ENCODE results near the gene DXO. TPM values are rescaled to one million over a fixed set of nuclear protein-coding genes. Genes with fewer than 3 reads are reported as not detected.

DXO gene
- total and polyA plus RNA-seq, 2 of the 13 experiments (the other 11 are each of a cell fraction or from before 2014, with no cell fraction given): 18.6 to 26.2 TPM

GRCh38 chr6:31972709-31973350, 892 bp upstream of the DXO start:
- intact Hi-C loops (cut with micrococcal nuclease; ENCODE audit: unreplicated experiment): no loop called here
- H3K4me1 ChIP-seq (ENCODE audit: insufficient read depth, low read length): peaks cover 32% of the 10 kb centered on the region
- no peak for DNase-seq (ENCODE audit: low spot score)
- H3K27me3 ChIP-seq (ENCODE audit: control insufficient read depth in 1 of 2, insufficient read depth in 2 of 2, low read length in 2 of 2): no peaks in the 10 kb centered on the region; a peak in 1 of 5 replicates
- TSS peak; percentile 65 for BruUV-seq (replicated peaks)
- in situ Hi-C loops (cut with HindIII; ENCODE audit: extremely low pct_ligation_motif_present, low pct_unique_long_range_greater_than_20kb): no loop called here
- ATAC-seq: no peak; the same call in 2 of the 3 replicates
- peaks cover 12 to 27% of the 10 kb centered on the region in 2 experiments for H3K36me3 ChIP-seq (replicated peaks in 1 of 2; ENCODE audit: control insufficient read depth in 1 of 2, insufficient read depth in 2 of 2, low read length in 2 of 2)
- peaks cover 21% of the 10 kb centered on the region for H3K79me2 ChIP-seq (ENCODE audit: insufficient read depth, low read length)
- ChIA-PET POLR2A (interaction anchor here (0.8 to 6.1 kb wide), 14 partner anchors 13 to 321 kb away, joined by 3 to 142 read pairs (median 8); partner anchors contain the start of genes APOM, BAG6, C2 and CFB), CTCF (ENCODE audit: low intra/inter-chr PET ratio, low total read pairs) (no interaction called here)
- peak overlapping the region; percentile 88 for H3K9ac ChIP-seq (ENCODE audit: insufficient read depth, low read depth, low read length)
- H3K4me3 ChIP-seq (replicated peaks in 1 of 3; ENCODE audit: insufficient read depth in 1 of 3, low read depth in 2 of 3, low read length in 3 of 3): peak overlapping the region; percentile 73 to 94 (median 90)
- peak overlapping the region; percentile 86 for H3K27ac ChIP-seq (ENCODE audit: extremely low read length, insufficient read depth, low read length)
- 6% methylated on average over 19 of the region's 19 CpGs for WGBS (ENCODE audit: low lambda C conversion rate)
- H3K4me2 ChIP-seq (ENCODE audit: low read depth, low read length): peak overlapping the region; percentile 99
- no peaks in the 10 kb centered on the region for H4K20me1 ChIP-seq (ENCODE audit: insufficient read depth, low read length)
- no peak overlapping the region for H2AFZ ChIP-seq (ENCODE audit: low read length)
- no peak for FAIRE-seq
- H3K9me3 ChIP-seq (ENCODE audit: low read length): no peaks in the 10 kb centered on the region
- TF ChIP-seq SP1 (IDR thresholded peaks at IDR 0.05) (no peak), SP1 (CRISPR knock-in tag; IDR thresholded peaks at IDR 0.05) (no peak), CREM (IDR thresholded peaks at IDR 0.05) (no peak), CREM (CRISPR knock-in tag; IDR thresholded peaks at IDR 0.05) (no peak), CBX5 (CRISPR knock-in tag; IDR thresholded peaks at IDR 0.05; ENCODE audit: borderline replicate concordance) (no peak; the same call in 1 of the 2 replicates), PLSCR1 (CRISPR knock-in tag; IDR thresholded peaks at IDR 0.05; ENCODE audit: borderline replicate concordance) (no peak), ZNF17 (CRISPR knock-in tag; IDR thresholded peaks at IDR 0.05) (no peak), ZNF318 (CRISPR knock-in tag; IDR thresholded peaks at IDR 0.05) (peak; percentile 30; the same call in 1 of the 2 replicates), TFAP4 (IDR thresholded peaks at IDR 0.05; ENCODE audit: borderline replicate concordance, low read depth) (no peak), ZBTB3 (CRISPR knock-in tag; IDR thresholded peaks at IDR 0.05; ENCODE audit: borderline replicate concordance, low read depth) (peak; percentile 54; the same call in 1 of the 2 replicates), ZNF556 (CRISPR knock-in tag; IDR thresholded peaks at IDR 0.05; ENCODE audit: borderline replicate concordance) (0 out of 2 replicates have a peak, but pooled peaks have one; percentile 19), ZNF260 (CRISPR knock-in tag; IDR thresholded peaks at IDR 0.05; ENCODE audit: borderline replicate concordance, low read depth) (no peak), BRF2 (CRISPR knock-in tag; IDR thresholded peaks at IDR 0.05) (no peak)

Data from HepG2 (cell line).